WTC11 (cell line): ENCODE results near the gene XIRP1. TPM values are rescaled to one million over a fixed set of nuclear protein-coding genes. Genes with fewer than 3 reads are reported as not detected.

Experiments
- ATAC-seq: fragments of 200-7000 bp; cut with Tn5 transposase; 2 replicates; pipeline ENCODE4 v1.10.0; 2021; ENCODE audit warnings: mild to moderate bottlenecking, moderate library complexity
- CTCF ChIA-PET: fragments of 300-600 bp; sonication (Branson Sonifier 250); formaldehyde crosslinking; loops from one replicate; lab custom pipeline; 2021; ENCODE audit warnings: antibody characterized with exemption; lab: Charles Lee
- POLR2A ChIA-PET: fragments of 350-600 bp; sonication (Branson Sonifier 250); formaldehyde crosslinking; loops from one replicate; lab custom pipeline; 2021; ENCODE audit warnings: antibody characterized with exemption; lab: Charles Lee
- DNase-seq: peaks from one replicate; pipeline ENCODE4 v3.0.0; 2021; ENCODE audit warnings: low spot score
- H3K27ac Mint-ChIP-seq: 2 replicates; pipeline ENCODE4 v1.8.0; 2021; ENCODE audit warnings: mixed read lengths
- H3K27me3 Mint-ChIP-seq: 2 replicates; pipeline ENCODE4 v1.8.0; 2021; ENCODE audit warnings: low read depth, mild to moderate bottlenecking, moderate library complexity, mixed read lengths
- H3K36me3 Mint-ChIP-seq: 2 replicates; pipeline ENCODE4 v1.8.0; 2021; ENCODE audit warnings: mixed read lengths
- H3K4me1 Mint-ChIP-seq: 2 replicates; pipeline ENCODE4 v1.8.0; 2022; ENCODE audit warnings: mixed read lengths
- H3K4me3 Mint-ChIP-seq: 2 replicates; pipeline ENCODE4 v1.8.0; 2021; ENCODE audit warnings: mild to moderate bottlenecking, moderate library complexity, mixed read lengths
- H3K9me3 Mint-ChIP-seq: 2 replicates; pipeline ENCODE4 v1.8.0; 2021; ENCODE audit warnings: mixed read lengths
- ATF1 ChIP-seq: sonication (generic); formaldehyde crosslinking; IDR thresholded peaks from 2 replicates; pipeline ENCODE4 v1.8.1; 2023; ENCODE audit warnings: mild to moderate bottlenecking, moderate library complexity, missing genetic modification reagents
- ATF3 ChIP-seq: sonication (generic); formaldehyde crosslinking; conservative IDR thresholded peaks from 2 replicates; pipeline ENCODE4 v1.8.1; 2022; ENCODE audit warnings: mild to moderate bottlenecking, missing genetic modification reagents
- CDX4 ChIP-seq: fragments of 250-450 bp; sonication (Bioruptor Pico); IDR thresholded peaks from 2 replicates; pipeline ENCODE4 v1.9.0; 2021; ENCODE audit warnings: moderate library complexity, mild to moderate bottlenecking, inconsistent platforms, borderline replicate concordance
- ESRRA ChIP-seq: sonication (generic); formaldehyde crosslinking; IDR thresholded peaks from 2 replicates; pipeline ENCODE4 v1.8.1; 2022; ENCODE audit warnings: mild to moderate bottlenecking, missing genetic modification reagents, borderline replicate concordance
- FOXP1 ChIP-seq: sonication (generic); formaldehyde crosslinking; IDR thresholded peaks from 2 replicates; pipeline ENCODE4 v1.8.0; 2022; ENCODE audit warnings: missing genetic modification reagents, mild to moderate bottlenecking, moderate library complexity, borderline replicate concordance
- GABPB1 ChIP-seq: sonication (generic); formaldehyde crosslinking; IDR thresholded peaks from 2 replicates; pipeline ENCODE4 v1.8.1; 2023; ENCODE audit warnings: mild to moderate bottlenecking, missing genetic modification reagents
- IRF1 ChIP-seq: sonication (generic); formaldehyde crosslinking; IDR thresholded peaks from 2 replicates; pipeline ENCODE4 v1.8.0; 2023; ENCODE audit warnings: missing genetic modification reagents
- NFYB ChIP-seq: sonication (generic); formaldehyde crosslinking; conservative IDR thresholded peaks from 2 replicates; pipeline ENCODE4 v1.8.0; 2022; ENCODE audit warnings: low read depth, missing genetic modification reagents
- NR2C2 ChIP-seq: sonication (generic); formaldehyde crosslinking; IDR thresholded peaks from 2 replicates; pipeline ENCODE4 v1.8.0; 2022; ENCODE audit warnings: mild to moderate bottlenecking, missing genetic modification reagents
- PRDM15 ChIP-seq: sonication (generic); formaldehyde crosslinking; IDR thresholded peaks from 2 replicates; pipeline ENCODE4 v1.8.0; 2022; ENCODE audit warnings: missing genetic modification reagents
- PREB ChIP-seq: sonication (generic); formaldehyde crosslinking; IDR thresholded peaks from 2 replicates; pipeline ENCODE4 v1.8.1; 2022; ENCODE audit warnings: mild to moderate bottlenecking, missing genetic modification reagents, moderate library complexity, borderline replicate concordance
- SOX15 ChIP-seq: fragments of 250-450 bp; sonication (Bioruptor Pico); IDR thresholded peaks from 2 replicates; pipeline ENCODE4 v1.9.0; 2021; ENCODE audit warnings: mild to moderate bottlenecking
- SP1 ChIP-seq: sonication (generic); formaldehyde crosslinking; conservative IDR thresholded peaks from 2 replicates; pipeline ENCODE4 v1.8.1; 2022; ENCODE audit warnings: missing genetic modification reagents
- STAT6 ChIP-seq: sonication (generic); formaldehyde crosslinking; conservative IDR thresholded peaks from 2 replicates; pipeline ENCODE4 v1.8.1; 2023; ENCODE audit warnings: mild to moderate bottlenecking, low read depth, missing genetic modification reagents, moderate library complexity
- TEAD4 ChIP-seq: sonication (generic); formaldehyde crosslinking; IDR thresholded peaks from 2 replicates; pipeline ENCODE4 v1.8.0; 2022; ENCODE audit warnings: mild to moderate bottlenecking, missing genetic modification reagents
- TP53 ChIP-seq: sonication (generic); formaldehyde crosslinking; IDR thresholded peaks from 2 replicates; pipeline ENCODE4 v1.8.1; 2023; ENCODE audit warnings: mild to moderate bottlenecking, missing genetic modification reagents
- ZNF219 ChIP-seq: sonication (generic); formaldehyde crosslinking; IDR thresholded peaks from 2 replicates; pipeline ENCODE4 v1.8.0; 2023; ENCODE audit warnings: missing genetic modification reagents, mild to moderate bottlenecking, borderline replicate concordance
- ZNF232 ChIP-seq: sonication (generic); formaldehyde crosslinking; IDR thresholded peaks from 2 replicates; pipeline ENCODE4 v1.8.0; 2022; ENCODE audit warnings: mild to moderate bottlenecking, missing genetic modification reagents
- ZNF425 ChIP-seq: fragments of 250-450 bp; sonication (Bioruptor Pico); conservative IDR thresholded peaks from 2 replicates; pipeline ENCODE4 v1.9.0; 2021; ENCODE audit warnings: mild to moderate bottlenecking
- ZNF512 ChIP-seq: sonication (generic); formaldehyde crosslinking; IDR thresholded peaks from 2 replicates; pipeline ENCODE4 v1.8.1; 2022; ENCODE audit warnings: missing genetic modification reagents, borderline replicate concordance
- total RNA-seq: library from RNA; stranded (reverse); gene quantifications from 3 replicates; pipeline ENCODE4 v1.2.3, GENCODE V29; 2021

XIRP1 gene
- total RNA-seq, 1 experiment from 2014 or later = not detected

GRCh38 chr3:39187372-39188155 lies 4.8 kb downstream of the XIRP1 start (continued):
- TF ChIP-seq CDX4 (no peak), SOX15 (CRISPR knock-in tag) (no peak), TEAD4 (CRISPR knock-in tag) (no peak), IRF1 (CRISPR knock-in tag) (no peak), ATF1 (no peak), ZNF425 (no peak), SP1 (CRISPR knock-in tag) (no peak), STAT6 (CRISPR knock-in tag) (no peak), NFYB (CRISPR knock-in tag) (no peak), GABPB1 (CRISPR knock-in tag) (no peak)

GRCh38 chr3:39186692-39187151 lies 5.7 kb downstream of the XIRP1 start:
- DNase-seq = no peak
- Mint-ChIP-seq H3K4me3 (no peak overlapping the region), H3K27ac (no peak overlapping the region), H3K9me3 (no peaks in the 10 kb centered on the region), H3K27me3 (no peaks in the 10 kb centered on the region; the same call in 1 of the 2 replicates), H3K36me3 (no peaks in the 10 kb centered on the region), H3K4me1 (peaks cover 14% of the 10 kb centered on the region)
- ChIA-PET POLR2A (interaction anchor here (1.1 to 1.2 kb wide), 2 partner anchors 9 to 61 kb away, joined by 3 to 4 read pairs; no protein-coding TSS in a partner anchor), CTCF (interaction anchor here (1.6 to 7.4 kb wide), 4 partner anchors 9 to 105 kb away, joined by 6 to 72 read pairs (median 30); no protein-coding TSS in a partner anchor)
- ATAC-seq = no peak
- TF ChIP-seq PREB = no peak
- no peak for TF ChIP-seq FOXP1 (CRISPR knock-in tag)
- TF ChIP-seq TP53 = no peak
- TF ChIP-seq ATF3 (CRISPR knock-in tag) = no peak
- TF ChIP-seq PRDM15 = no peak
- TF ChIP-seq ZNF232 (CRISPR knock-in tag) = no peak
- no peak for TF ChIP-seq ZNF512 (CRISPR knock-in tag)
- no peak for TF ChIP-seq ZNF219 (CRISPR knock-in tag)
- TF ChIP-seq NR2C2 = no peak
- no peak for TF ChIP-seq ESRRA
- no peak for TF ChIP-seq ATF1
